Endothelial cell (in vitro differentiated cells): ENCODE results near the gene DNAJB2. TPM values are rescaled to one million over a fixed set of nuclear protein-coding genes. Genes with fewer than 3 reads are reported as not detected.
"Not testable (repeated sequence)": the region's sequence is repeated elsewhere in the genome, so short reads cannot be mapped to it uniquely, and the experiment has no call there.

Experiments used
- DNase-seq: peaks from one replicate; pipeline ENCODE4 v3.0.0; 2021; ENCODE audit warnings: low spot score
- H3K27ac Mint-ChIP-seq: one replicate; pipeline ENCODE4 v1.8.0; 2021; ENCODE audit warnings: mixed read lengths, inconsistent platforms; ENCODE audit not compliant: unreplicated experiment
- H3K27me3 Mint-ChIP-seq: one replicate; pipeline ENCODE4 v1.8.0; 2021; ENCODE audit warnings: mild to moderate bottlenecking, moderate library complexity, mixed read lengths, inconsistent platforms; ENCODE audit not compliant: unreplicated experiment
- H3K36me3 Mint-ChIP-seq: one replicate; pipeline ENCODE4 v1.8.0; 2021; ENCODE audit warnings: mild to moderate bottlenecking, low read depth, mixed read lengths, inconsistent platforms; ENCODE audit not compliant: unreplicated experiment
- H3K4me1 Mint-ChIP-seq: one replicate; pipeline ENCODE4 v1.8.0; 2021; ENCODE audit warnings: mild to moderate bottlenecking, mixed read lengths, inconsistent platforms; ENCODE audit not compliant: unreplicated experiment
- H3K4me3 Mint-ChIP-seq: one replicate; pipeline ENCODE4 v1.8.0; 2021; ENCODE audit warnings: mild to moderate bottlenecking, mixed read lengths, inconsistent platforms; ENCODE audit not compliant: unreplicated experiment
- H3K9me3 Mint-ChIP-seq: one replicate; pipeline ENCODE4 v1.8.0; 2021; ENCODE audit warnings: mixed read lengths, inconsistent platforms; ENCODE audit not compliant: unreplicated experiment
- CTCF ChIP-seq: fragments of 200-600 bp; sonication (generic); IDR thresholded peaks from one replicate; pipeline ENCODE4 v1.5.0; 2021; ENCODE audit warnings: antibody characterized with exemption; ENCODE audit not compliant: unreplicated experiment
- total RNA-seq: library from RNA; stranded (reverse); fragmentation: NEBNext Ultra II Directional; extraction: Animal tissue kit (Norgen Biotek cat#: 25700); gene quantifications from one replicate; pipeline ENCODE4 v1.2.1, GENCODE V29; 2021; ENCODE audit not compliant: unreplicated experiment

DNAJB2 gene
- total RNA-seq, 1 donor from 2014 or later: 64.3 TPM

- Mint-ChIP-seq H3K9me3 (no peaks in the 10 kb centered on the region), H3K4me1 (peaks cover 12% of the 10 kb centered on the region), H3K27ac (no peak overlapping the region), H3K36me3 (peaks cover 3% of the 10 kb centered on the region), H3K4me3 (peak overlapping the region; percentile 21), H3K27me3 (peaks cover 8% of the 10 kb centered on the region)
- TF ChIP-seq CTCF: no peak
- peak; percentile 91 for DNase-seq
Observed at GRCh38 chr2:219308142-219309101, 29.3 kb downstream of the DNAJB2 start.

GRCh38 chr2:219309278-219309677 is 30.1 kb downstream of the DNAJB2 start, which contains the start of gene PTPRN:
TSS of gene PTPRN (minus strand) at chr2:219309401. CDS start at chr2:219309332, 69 bp downstream.
- peaks cover 8% of the 10 kb centered on the region for H3K27me3 Mint-ChIP-seq
- H3K27ac Mint-ChIP-seq: no peak within 1 kb of the TSS
- no peak for TF ChIP-seq CTCF
- H3K4me3 Mint-ChIP-seq: peak within 1 kb of the TSS; percentile 57
- H3K36me3 Mint-ChIP-seq: peaks cover 3% of the 10 kb centered on the region
- DNase-seq: no peak
- peaks cover 12% of the 10 kb centered on the region for H3K4me1 Mint-ChIP-seq
- no peaks in the 10 kb centered on the region for H3K9me3 Mint-ChIP-seq

- H3K4me3 Mint-ChIP-seq, H3K4me1 Mint-ChIP-seq, H3K27me3 Mint-ChIP-seq, H3K27ac Mint-ChIP-seq, H3K36me3 Mint-ChIP-seq, DNase-seq, H3K9me3 Mint-ChIP-seq: not testable (repeated sequence)
Observed at GRCh38 chr2:219312683-219313263, 33.6 kb downstream of the DNAJB2 start.

- Mint-ChIP-seq H3K4me1 (no peaks in the 10 kb centered on the region), H3K27me3 (peaks cover 4% of the 10 kb centered on the region), H3K27ac (no peak overlapping the region), H3K9me3 (no peaks in the 10 kb centered on the region), H3K4me3 (no peak overlapping the region), H3K36me3 (peaks cover 3% of the 10 kb centered on the region)
- no peak for DNase-seq
- TF ChIP-seq CTCF: no peak
Observed at GRCh38 chr2:219314804-219315468, 35.8 kb downstream of the DNAJB2 start.

GRCh38 chr2:219323434-219323833 is 44.3 kb downstream of the DNAJB2 start:
- no peaks in the 10 kb centered on the region for H3K36me3 Mint-ChIP-seq
- H3K9me3 Mint-ChIP-seq: no peaks in the 10 kb centered on the region
- H3K27ac Mint-ChIP-seq: no peak overlapping the region
- H3K4me1 Mint-ChIP-seq: no peaks in the 10 kb centered on the region
- no peak overlapping the region for H3K4me3 Mint-ChIP-seq
- peaks cover under 1% of the 10 kb centered on the region for H3K27me3 Mint-ChIP-seq
- no peak for DNase-seq
- TF ChIP-seq CTCF: no peak
